ENCODE measurements around the gene PINK1. TPM values are rescaled to one million over a fixed set of nuclear protein-coding genes. Genes with fewer than 3 reads are reported as not detected.

PINK1 gene
- total and polyA plus RNA-seq, 2 of the 13 experiments (the other 11 are each of a cell fraction or from before 2014, with no cell fraction given): 15.3 to 16.1 TPM

- 12% methylated on average over 2 of the region's 2 CpGs for WGBS (ENCODE audit: low lambda C conversion rate)
- no peak for TF ChIP-seq SRSF4 (IDR thresholded peaks at IDR 0.05; ENCODE audit: low read depth, low read length, poor library complexity, severe bottlenecking)
- TF ChIP-seq NFE2 (CRISPR knock-in tag; IDR thresholded peaks at IDR 0.05): peak; percentile 71; the same call in 1 of the 2 replicates
- TF ChIP-seq CBX1 (IDR thresholded peaks at IDR 0.05; ENCODE audit: low read depth): no peak
- no peak for TF ChIP-seq MXD1 (CRISPR knock-in tag; IDR thresholded peaks at IDR 0.05)
- no peak for TF ChIP-seq SALL2 (CRISPR knock-in tag; IDR thresholded peaks at IDR 0.05)
- TF ChIP-seq MAFF (IDR thresholded peaks at IDR 0.05; ENCODE audit: low read depth, low read length): peak; percentile 92
- no peak for TF ChIP-seq CHD2 (IDR thresholded peaks at IDR 0.05; ENCODE audit: low read depth, low read length)
- TF ChIP-seq ZNF329 (CRISPR knock-in tag; IDR thresholded peaks at IDR 0.05; ENCODE audit: low read depth): peak; percentile 85; the same call in 1 of the 2 replicates
- peak; percentile 94 to 95 for TF ChIP-seq MAFK (conservative IDR thresholded peaks at IDR 0.05 in 1 of 2, IDR thresholded peaks at IDR 0.05 in 1 of 2; ENCODE audit: low read length in 2 of 2)
- TF ChIP-seq ZNF253 (CRISPR knock-in tag; IDR thresholded peaks at IDR 0.05; ENCODE audit: borderline replicate concordance): no peak
- TF ChIP-seq MTF1 (CRISPR knock-in tag; IDR thresholded peaks at IDR 0.05): no peak
- no peak for TF ChIP-seq NR3C1 (CRISPR knock-in tag; IDR thresholded peaks at IDR 0.05)
- no peak overlapping the region for H3K9ac ChIP-seq (ENCODE audit: insufficient read depth, low read depth, low read length)
- H3K27ac ChIP-seq (ENCODE audit: extremely low read length, insufficient read depth, low read length): no peak overlapping the region
- H3K79me2 ChIP-seq (ENCODE audit: insufficient read depth, low read length): no peaks in the 10 kb centered on the region
- no peak overlapping the region for H3K4me3 ChIP-seq (replicated peaks in 1 of 3; ENCODE audit: insufficient read depth in 1 of 3, low read depth in 2 of 3, low read length in 3 of 3)
- no peaks in the 10 kb centered on the region for H3K9me3 ChIP-seq (ENCODE audit: low read length)
- H4K20me1 ChIP-seq (ENCODE audit: insufficient read depth, low read length): no peaks in the 10 kb centered on the region
- no peaks in the 10 kb centered on the region for H3K36me3 ChIP-seq (replicated peaks in 1 of 2; ENCODE audit: control insufficient read depth in 1 of 2, insufficient read depth in 2 of 2, low read length in 2 of 2)
- no peak overlapping the region for H2AFZ ChIP-seq (ENCODE audit: low read length)
- CTCF ChIA-PET (ENCODE audit: low intra/inter-chr PET ratio, low total read pairs): no interaction called here
- no peak for ATAC-seq
- H3K4me2 ChIP-seq (ENCODE audit: low read depth, low read length): no peak overlapping the region
- in situ Hi-C loops (cut with HindIII; ENCODE audit: extremely low pct_ligation_motif_present, low pct_unique_long_range_greater_than_20kb) (no loop called here), intact Hi-C loops (cut with micrococcal nuclease; ENCODE audit: unreplicated experiment) (no loop called here)
- no TSS peak for BruUV-seq (replicated peaks)
- peaks cover 0 to 15% of the 10 kb centered on the region in 2 experiments; a peak in 3 of 5 replicates for H3K27me3 ChIP-seq (ENCODE audit: control insufficient read depth in 1 of 2, insufficient read depth in 2 of 2, low read length in 2 of 2)
- POLR2A ChIA-PET: interaction anchor here (0.6 to 0.7 kb wide), 2 partner anchors 24 to 32 kb away, joined by 3 read pairs; partner anchors contain the start of gene FAM43B
- no peak for FAIRE-seq
- peaks cover 23% of the 10 kb centered on the region for H3K4me1 ChIP-seq (ENCODE audit: insufficient read depth, low read length)
- DNase-seq (ENCODE audit: low spot score): peak; percentile 18
These were observed 48.4 kb upstream of the PINK1 start for GRCh38 chr1:20584890-20585289.

Measured in HepG2 (cell line).